ENCODE measurements around the gene PHTF2.
"Not testable (repeated sequence)": the region's sequence is repeated elsewhere in the genome, so short reads cannot be mapped to it uniquely, and the experiment has no call there.

Gene PHTF2

GRCh38 chr7:77831953-77832352, 33.4 kb downstream of the PHTF2 start:
- no peak for DNase-seq

DNA sequence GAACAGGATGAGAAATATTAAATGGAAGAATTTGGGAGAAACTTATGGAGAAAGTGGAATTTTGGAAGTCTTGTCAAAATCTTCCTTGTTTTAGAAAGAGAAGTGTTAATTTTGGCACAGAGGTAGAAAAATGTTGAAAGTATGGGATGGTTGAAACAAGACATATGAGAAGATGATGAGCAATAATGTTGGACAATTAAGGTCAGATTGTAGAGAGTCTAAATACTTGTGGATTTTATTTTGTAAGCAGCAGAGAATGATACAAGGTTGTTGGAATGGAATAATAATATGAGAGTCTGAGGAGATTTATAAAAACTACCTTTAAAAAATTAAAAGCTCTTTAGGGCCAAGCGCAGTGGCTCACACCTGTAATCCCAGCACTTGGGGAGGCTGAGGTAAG, 34.6 kb downstream of the PHTF2 start:
- DNase-seq, result no peak

GRCh38 chr7:77836425-77836824, 37.9 kb downstream of the PHTF2 start:
- DNase-seq, result not testable (repeated sequence)

GRCh38 chr7:77837275-77837674, 38.7 kb downstream of the PHTF2 start:
- DNase-seq, result no peak

GRCh38 chr7:77837966-77838365, 39.4 kb downstream of the PHTF2 start:
- DNase-seq, result no peak

DNA sequence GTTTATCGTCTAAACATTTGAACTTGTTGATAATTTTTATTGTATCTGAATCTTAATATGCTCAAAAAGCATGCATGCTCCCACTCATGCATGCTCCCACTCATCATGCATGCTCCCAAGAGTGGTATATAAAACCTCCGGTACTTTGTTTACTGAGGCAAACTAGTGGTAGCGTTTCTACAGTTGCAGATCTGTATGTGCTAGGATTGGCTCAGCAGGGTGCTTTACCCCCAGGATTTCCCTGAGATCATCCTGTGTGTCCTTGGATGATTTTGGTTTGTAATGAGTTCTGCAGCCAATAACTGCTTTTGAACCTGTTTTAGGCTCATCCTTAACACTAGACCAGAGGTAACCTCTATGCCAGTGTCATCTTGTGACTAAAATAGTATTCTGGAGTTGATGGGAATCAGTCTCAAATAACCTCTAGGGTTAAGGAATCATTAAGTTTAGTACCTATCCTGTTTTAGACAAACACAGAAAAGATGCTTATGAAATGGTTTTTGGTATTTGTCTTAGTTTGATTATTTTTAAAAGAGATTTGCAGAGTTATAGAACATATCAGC, 40.4 kb downstream of the PHTF2 start:
- DNase-seq, result no peak

DNA sequence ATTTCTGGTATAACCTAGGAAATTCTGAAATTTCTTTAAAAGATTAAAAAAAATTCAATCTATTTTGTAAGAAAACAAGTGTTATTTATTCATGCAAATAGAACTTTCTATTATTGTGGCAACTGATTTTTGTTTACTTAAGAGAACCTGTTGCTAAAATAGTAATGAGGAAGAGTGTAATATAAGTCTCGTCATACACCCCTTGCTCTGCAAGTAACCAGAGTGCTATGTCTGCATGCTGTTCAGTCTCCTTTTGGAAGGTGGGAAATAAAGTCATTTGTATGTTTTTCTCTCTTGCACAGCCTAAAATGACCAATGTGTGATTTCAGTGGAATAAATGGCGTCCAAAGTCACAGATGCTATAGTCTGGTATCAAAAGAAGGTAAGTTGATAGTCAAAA, 41.3 kb downstream of the PHTF2 start:
- no peak for DNase-seq

- no peak for DNase-seq
These were observed 44.6 kb downstream of the PHTF2 start for GRCh38 chr7:77843194-77843593.

DNA sequence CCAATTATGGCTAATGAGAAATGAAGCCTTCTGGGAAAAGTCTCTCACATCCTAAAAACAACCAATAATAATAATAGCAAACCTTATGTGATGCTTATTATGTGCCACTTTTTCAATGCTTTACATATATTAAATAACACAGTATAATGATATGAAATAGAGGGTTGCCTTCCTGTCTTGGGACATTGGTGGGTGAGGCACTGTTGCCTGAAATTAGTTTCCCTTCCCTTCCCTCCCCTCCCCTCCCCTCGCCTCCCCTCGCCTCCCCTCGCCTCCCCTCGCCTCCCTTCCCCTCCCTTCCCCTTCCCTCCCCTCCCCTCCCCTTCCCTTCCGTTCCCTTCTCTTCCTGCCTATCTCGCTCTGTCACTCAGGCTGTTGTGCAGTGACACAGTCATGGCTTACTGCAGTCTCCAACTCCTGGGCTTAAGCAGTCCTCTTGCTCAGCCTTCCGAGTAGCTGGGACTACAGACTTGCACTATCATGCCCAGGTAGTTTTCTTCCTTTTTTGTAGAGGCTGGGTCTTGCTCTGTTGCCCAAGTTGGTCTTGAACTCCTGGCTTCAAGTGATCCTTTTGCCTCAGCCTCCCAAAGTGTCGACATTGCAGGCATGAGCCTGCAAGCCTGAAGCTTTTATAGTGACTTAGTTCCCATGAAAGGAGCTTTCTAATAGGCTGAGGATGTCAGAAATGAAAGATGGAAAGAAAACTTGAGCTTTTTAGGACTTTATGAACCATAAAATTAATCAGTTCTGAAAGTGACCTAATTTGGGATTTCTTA, 47.9 kb downstream of the PHTF2 start:
- DNase-seq, result no peak

- DNase-seq, result no peak
These were observed 57.0 kb downstream of the PHTF2 start for GRCh38 chr7:77855371-77856083.

DNA sequence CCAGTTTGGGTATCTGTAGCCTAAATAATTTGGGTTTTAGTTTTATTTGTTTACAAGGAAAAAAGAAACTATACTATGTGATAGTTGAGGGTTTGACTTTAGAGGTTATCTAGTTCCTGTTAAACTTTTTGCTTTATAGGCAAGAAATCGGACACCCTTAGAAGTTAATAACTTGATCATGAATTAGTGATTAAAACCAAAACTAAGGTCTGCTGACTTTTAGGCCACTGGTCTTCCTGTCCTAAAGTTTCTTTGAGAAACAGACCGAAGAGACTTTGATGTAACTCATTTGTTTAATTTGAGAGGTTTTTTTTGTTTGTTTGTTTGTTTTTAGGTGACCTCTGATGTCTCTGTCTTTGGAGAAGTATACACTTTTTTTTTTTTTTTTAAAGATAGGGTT, 59.7 kb downstream of the PHTF2 start:
- DNase-seq, result no peak

- DNase-seq, result no peak
These were observed 60.8 kb downstream of the PHTF2 start for GRCh38 chr7:77859343-77859742.

- DNase-seq, result no peak
These were observed 64.1 kb downstream of the PHTF2 start for GRCh38 chr7:77862691-77863090.

GRCh38 chr7:77863860-77864259, 65.3 kb downstream of the PHTF2 start:
- no peak for DNase-seq

GRCh38 chr7:77866370-77866769, 67.8 kb downstream of the PHTF2 start:
- no peak for DNase-seq

GRCh38 chr7:77866786-77867536, 68.4 kb downstream of the PHTF2 start:
- DNase-seq, result no peak

- DNase-seq, result no peak
These were observed 68.9 kb downstream of the PHTF2 start for GRCh38 chr7:77867537-77867865.

- not testable (repeated sequence) for DNase-seq
These were observed 73.7 kb downstream of the PHTF2 start for GRCh38 chr7:77872256-77872655.

GRCh38 chr7:77873416-77874327, 75.1 kb downstream of the PHTF2 start:
- not testable (repeated sequence) for DNase-seq

GRCh38 chr7:77877791-77878190, 79.2 kb downstream of the PHTF2 start:
- peak; percentile 31 for DNase-seq

- no peak for DNase-seq
These were observed 79.9 kb downstream of the PHTF2 start for GRCh38 chr7:77878500-77878899.

DNA sequence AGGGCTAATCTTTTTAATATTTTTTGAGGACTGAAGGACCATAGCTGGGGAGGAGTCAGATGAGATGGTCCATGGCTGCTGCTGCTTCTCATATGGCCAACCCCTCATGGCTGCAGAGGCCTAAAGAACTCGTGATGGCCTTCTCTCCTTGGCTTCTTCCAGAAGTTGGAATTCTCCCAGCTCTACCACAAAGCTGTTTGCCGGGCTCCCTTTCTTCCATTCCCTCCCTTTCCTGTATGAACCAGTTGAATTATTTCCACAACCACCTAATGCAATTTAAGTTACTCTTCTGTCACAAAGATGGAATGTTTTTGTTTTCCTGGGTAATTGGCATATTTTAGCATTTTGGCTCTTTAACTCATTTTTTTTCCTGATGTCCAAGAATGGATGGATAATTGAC, 80.7 kb downstream of the PHTF2 start:
- no peak for DNase-seq
